NCI-H510A treated with DMSO at 0.1 percent for 48 hours (cell line): ENCODE measurements around the gene CABLES1.
"Not testable (repeated sequence)": the region's sequence is repeated elsewhere in the genome, so short reads cannot be mapped to it uniquely, and the experiment has no call there.

Experiments
- DNase-seq: peaks from one replicate; lab custom pipeline; 2025; lab: John Stamatoyannopoulos, UW

CABLES1 gene

GRCh38 chr18:23134780-23135549 lies at the start of gene CABLES1:
Gene CABLES1, plus strand, starts transcription at chr18:23135485. Its CDS starts 278 bp downstream, at chr18:23135763.
- no peak for DNase-seq

- DNase-seq: no peak
Measured at GRCh38 chr18:23087352-23087751, 47.9 kb upstream of the CABLES1 start.

DNA sequence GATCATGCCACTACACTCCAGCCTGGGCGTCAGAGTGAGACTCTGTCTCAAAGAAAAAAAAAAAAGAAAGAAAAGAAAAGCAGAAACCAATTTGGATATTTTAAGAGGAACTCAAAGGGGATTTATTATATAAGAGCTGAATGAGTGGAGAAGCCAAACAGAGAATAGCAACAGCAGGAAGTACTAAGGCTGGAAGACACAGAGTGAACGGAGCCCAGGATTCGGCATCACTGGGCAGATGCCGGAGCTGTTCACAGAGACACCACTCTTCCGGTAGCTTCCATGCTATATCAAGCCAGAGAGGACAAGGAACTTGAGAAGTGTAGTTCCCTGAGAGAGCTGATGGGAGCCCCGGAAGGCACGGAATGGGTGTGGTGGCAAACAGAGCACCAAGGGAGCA lies 47.0 kb upstream of the CABLES1 start:
- DNase-seq: no peak

GRCh38 chr18:23091017-23091993 lies 44.0 kb upstream of the CABLES1 start:
- not testable (repeated sequence) for DNase-seq

DNA sequence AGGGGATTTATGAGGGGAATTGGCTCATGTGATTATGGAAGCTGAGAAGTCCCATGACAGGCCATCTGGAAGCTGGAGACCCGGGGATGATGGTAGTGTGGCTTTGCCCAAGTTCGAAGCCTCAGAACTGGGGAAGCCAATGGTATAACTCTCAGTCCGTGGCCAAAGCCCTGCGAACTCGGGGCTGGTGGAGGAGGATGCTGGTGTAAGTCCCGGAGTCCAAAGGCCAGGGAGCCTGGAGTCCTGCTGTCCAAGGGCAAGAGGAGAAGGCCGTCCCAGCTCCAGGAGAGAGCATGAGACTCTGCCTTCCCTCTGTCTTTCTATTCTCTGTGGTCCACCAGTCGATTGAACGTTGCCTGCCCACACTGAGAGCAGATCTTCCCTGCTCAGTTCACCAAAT lies 43.2 kb upstream of the CABLES1 start:
- no peak for DNase-seq

DNA sequence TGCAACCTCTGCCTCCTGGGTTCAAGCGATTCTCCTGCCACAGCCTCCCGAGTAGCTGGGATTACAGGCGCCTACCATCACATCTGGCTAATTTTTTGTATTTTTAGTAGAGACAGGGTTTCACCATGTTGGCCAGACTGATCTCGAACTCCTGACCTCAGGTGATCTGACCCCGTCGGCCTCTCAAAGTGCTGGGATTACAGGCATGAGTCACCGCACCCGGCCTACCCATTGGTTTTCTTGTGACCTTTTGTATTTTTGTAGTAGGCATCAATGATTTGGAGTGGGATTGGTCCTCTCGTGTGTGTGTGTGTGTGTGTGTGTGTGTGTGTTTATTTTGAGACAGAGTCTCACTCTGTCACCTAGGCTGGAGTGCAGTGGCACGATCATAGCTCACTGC lies 42.2 kb upstream of the CABLES1 start:
- DNase-seq: not testable (repeated sequence)

- DNase-seq: no peak
Measured at GRCh38 chr18:23093772-23094171, 41.5 kb upstream of the CABLES1 start.

- no peak for DNase-seq
Measured at GRCh38 chr18:23094411-23095190, 40.7 kb upstream of the CABLES1 start.

DNA sequence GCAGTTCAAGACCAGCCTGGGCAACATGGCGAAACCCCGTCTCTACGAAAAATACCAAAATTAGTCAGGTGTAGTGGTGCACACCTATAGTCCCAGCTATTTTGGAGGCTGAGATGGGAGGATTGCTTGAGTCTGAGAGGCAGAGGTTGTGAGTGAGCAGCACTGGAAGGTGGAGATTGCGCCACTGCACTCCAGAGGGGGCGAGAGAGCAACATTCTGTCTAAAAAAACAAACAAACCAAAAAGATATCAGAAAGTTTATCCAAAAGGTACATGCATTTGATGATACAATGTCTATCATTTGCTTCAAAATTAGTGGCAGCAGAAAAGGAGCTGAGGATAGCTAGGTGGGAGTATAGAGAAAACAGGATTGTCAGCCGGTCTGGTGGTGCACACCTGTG lies 39.8 kb upstream of the CABLES1 start:
- no peak for DNase-seq

DNA sequence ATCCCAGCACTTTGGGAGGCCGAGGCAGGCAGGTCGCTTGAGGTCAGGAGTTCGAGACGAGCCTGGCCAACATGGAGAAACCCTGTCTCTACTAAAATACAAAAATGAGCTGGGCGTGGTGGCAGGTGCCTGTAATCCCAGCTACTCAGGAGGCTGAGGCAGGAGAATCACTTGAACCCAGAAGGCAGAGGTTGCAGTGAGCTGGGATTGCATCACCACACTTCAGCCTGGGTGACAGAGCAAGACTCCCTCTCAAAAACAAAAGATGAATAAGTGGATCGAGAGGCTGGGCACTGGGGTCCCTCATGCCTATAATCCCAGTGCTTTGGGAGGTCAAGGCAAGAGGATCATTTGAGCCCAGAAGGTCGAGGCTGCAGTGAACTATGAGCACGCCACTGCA lies 38.3 kb upstream of the CABLES1 start:
- not testable (repeated sequence) for DNase-seq

DNA sequence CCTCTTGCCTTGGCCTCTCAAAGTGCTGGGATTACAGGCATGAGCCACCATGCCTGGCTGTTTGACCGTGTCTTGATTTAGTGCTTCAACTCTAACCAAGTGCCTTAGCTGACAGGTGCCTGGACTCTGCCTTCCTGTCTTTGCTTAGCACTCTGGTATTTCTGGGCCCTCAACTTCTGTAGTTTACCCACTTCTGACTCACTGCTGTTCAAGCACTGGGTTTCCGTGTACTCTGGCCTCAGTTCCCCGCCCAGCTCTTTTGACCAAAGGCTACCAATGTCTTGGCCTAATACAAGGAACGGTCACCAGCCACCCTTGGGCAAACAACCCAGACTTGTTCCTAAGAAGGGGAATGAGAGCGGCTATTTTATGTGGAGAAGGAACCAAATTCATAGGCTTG lies 35.7 kb upstream of the CABLES1 start:
- no peak for DNase-seq

DNA sequence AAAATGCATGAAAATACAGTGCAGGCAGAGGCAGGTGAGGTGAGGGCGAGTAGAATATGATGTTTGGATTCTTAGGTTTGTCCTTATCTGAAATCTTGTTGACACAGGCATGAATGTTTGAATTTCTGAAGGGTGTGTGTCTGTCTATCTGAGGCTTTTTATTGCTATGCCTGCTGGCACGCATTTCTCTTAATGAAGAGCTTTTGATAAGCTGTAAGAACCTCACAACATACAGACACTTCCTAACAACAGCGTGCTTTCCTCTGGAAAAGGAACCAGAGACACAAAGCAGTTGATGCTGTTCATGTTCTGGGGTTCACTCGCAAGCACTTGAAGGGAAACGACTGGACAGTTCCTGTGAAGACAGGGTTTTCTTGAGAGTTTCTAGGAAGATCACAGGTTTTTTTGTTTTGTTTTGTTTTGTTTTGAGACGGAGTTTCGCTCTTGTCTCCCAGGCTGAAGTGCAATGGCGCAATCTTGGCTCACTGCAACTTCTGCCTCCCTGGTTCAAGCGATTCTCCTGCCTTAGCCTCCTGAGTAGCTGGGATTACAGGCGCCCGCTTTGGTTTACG lies 33.3 kb upstream of the CABLES1 start:
- DNase-seq: no peak

DNA sequence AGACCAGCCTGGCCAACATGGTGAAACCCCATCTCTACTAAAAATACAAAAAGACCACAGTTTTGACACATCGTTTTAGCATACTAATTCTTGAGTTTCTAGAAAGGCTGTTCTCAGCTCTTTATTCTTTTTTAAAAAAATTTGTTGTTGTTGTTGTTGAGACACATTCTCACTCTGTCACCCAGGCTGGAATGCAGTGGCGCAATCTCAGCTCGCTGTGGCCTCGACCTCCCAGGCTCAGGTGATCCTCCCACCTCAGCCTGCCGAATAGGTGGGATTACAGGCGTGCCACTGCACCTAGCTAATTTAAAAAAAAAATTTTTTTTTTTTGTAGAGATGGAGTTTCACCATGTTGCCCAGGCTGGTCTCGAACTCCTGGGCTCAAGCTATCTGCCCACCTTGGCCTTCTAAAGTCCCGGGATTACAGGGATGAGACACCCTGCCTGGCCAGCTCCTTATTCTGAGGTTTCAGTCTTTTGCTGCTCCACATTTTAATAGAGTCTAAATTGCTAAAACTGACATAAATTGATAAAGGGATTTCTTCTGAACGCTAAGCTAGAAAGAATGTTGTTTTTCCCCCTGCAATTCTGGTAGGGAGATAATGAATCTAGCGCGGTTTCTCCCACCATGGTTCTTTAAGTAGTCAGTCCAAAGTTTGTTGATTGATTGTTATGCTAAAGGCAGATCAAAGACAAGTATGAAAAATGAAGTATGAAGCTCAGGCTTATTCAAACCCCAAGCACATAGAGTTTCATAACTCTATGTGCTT lies 32.6 kb upstream of the CABLES1 start:
- DNase-seq: no peak

GRCh38 chr18:23103449-23103848 lies 31.8 kb upstream of the CABLES1 start:
- DNase-seq: no peak

DNA sequence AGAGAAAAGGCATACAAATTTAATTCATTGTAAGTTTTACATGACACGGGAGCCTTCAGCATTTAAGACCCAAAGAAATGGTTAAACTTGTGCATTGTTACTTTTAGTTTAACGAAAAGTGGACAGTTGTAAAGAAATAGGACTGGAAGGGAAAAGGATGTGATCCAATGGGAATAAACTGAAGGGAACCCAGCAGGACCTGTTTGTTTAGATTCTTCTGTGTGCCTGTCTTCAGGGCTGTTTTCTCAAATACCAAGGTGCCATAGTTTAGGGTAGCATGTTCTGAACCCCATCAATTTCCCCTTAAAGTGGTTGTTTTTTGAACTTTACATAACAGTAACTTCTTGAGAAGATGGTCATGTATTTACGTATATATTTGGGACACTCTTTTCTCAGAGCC lies 30.3 kb upstream of the CABLES1 start:
- DNase-seq: no peak

DNA sequence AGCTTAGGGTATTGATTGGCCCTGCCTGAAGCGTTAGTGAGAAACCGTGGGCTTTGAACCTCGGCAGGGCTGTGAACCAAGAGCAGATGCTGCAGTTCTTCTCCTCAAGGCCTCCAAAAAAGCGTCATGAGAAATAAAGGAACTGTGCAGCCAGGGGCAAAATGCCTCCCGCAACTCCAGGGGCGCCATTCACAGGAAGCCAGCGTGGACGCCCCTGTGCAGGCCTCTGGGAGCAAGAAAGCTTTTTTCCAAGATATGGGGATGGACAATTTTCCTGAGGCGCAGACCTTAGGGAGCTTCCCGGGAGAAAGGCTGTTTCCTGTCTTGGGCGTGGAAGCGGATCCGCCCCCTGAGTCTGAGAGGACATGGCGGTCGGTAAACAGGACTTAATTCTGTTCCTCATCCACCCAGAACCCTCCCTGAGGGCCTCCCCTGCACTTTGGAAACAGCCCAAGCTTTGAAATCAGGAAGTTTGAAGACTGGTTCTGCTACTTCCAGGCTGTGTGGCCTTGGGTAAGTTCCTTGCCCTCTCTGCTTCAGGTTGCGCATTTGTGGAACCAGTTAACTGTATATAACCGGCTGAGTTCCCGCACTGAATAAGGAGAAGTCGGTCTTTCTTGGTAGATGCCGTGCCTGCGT lies 29.6 kb upstream of the CABLES1 start:
- DNase-seq: no peak

- DNase-seq: no peak
Measured at GRCh38 chr18:23106575-23106974, 28.7 kb upstream of the CABLES1 start.

DNA sequence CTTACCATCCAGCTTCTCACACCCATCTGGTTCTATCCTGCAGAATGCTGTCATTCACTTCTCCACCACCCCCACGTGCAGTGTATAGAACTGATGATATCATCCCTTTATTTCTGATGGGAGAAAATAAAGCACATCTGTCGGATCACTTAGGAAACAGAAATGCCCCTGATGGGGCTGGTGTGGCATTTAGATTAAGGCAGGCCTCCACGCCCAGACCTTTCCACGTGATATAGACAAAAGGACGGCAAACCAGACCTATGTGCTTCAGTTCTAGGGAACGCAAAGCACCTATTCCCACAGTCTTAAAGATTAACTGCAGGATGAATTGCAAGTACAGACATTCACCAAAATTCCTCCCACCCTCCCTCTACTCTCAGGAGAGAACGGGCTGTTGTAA lies 27.6 kb upstream of the CABLES1 start:
- DNase-seq: no peak

DNA sequence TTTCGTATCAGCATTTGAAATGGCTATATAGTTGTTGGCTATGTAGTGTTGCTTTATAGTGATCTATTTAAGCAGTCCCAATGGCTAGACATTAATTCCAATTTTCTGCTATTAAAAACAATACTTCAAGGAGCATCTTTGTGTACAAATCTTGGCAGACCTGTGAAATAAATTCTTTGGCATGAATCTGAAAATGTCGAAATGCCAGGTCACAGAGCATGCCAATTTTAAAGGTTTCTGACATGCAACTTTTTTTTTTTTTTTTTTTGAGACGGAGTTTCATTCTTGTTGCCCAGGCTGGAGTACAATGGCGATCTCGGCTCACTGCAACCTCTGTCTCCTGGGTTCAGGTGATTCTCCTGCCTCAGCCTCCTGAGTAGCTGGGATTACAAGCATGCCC lies 26.8 kb upstream of the CABLES1 start:
- no peak for DNase-seq

DNA sequence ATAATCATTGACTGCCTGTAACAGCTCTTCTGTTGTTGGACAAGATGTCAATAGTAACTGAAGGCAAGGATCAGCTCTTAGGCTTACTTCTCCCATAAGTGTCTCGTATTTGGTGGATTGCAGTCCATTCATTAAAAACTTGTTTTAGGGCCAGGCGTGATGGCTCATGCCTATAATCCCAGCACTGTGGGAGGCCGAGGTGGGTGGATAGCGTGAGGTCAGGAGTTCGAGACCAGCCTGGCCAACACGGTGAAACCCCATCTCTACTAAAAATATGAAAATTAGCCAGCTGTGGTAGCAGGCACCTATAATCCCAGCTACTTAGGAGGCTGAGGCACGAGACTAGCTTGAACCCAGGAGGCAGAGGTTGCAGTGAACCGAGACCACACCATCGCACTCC lies 26.1 kb upstream of the CABLES1 start:
- DNase-seq: not testable (repeated sequence)

- no peak for DNase-seq
Measured at GRCh38 chr18:23113576-23113975, 21.7 kb upstream of the CABLES1 start.
